Body of pancreas (tissue), 4 donors: ENCODE results near the gene USF2.

Experiments used
- CTCF ChIP-seq, 7 experiments: fragments of 450-650 bp in 4 of 7; fragments of 200-600 bp in 3 of 7; sonication (generic) in 3 of 7; IDR thresholded peaks; one replicate each; pipeline ENCODE4 v1.5.1; 2016 to 2019; ENCODE audit warnings: antibody characterized with exemption in 7 of 7
- POLR2A ChIP-seq, 3 donors: fragments of 450-650 bp; IDR thresholded peaks; one replicate each; pipeline ENCODE4 v1.6.1; 2016; ENCODE audit warnings: antibody characterized with exemption in 3 of 3, mild to moderate bottlenecking in 2 of 3

GRCh38 chr19:35272122-35272719 is 3.5 kb downstream of the USF2 start:
- TF ChIP-seq CTCF (IDR thresholded peaks at IDR 0.05) (no peak), POLR2A (IDR thresholded peaks at IDR 0.05) (no peak)
